Parathyroid adenoma (tissue), 2 donors: Measurements from ENCODE around the gene THOC6.
A peak's percentile ranks its signal among the peaks of the same experiment; 100 is the strongest.

Experiments
- H2AFZ ChIP-seq: fragments of 300-600 bp; sonication (generic); one replicate; pipeline ENCODE4 v1.7.0; 2017; ENCODE audit warnings: antibody characterized with exemption, mild to moderate bottlenecking
- H3K27ac ChIP-seq: fragments of 300-600 bp; sonication (generic); one replicate; pipeline ENCODE4 v1.7.0; 2017
- H3K27me3 ChIP-seq: fragments of 300-600 bp; sonication (generic); one replicate; pipeline ENCODE4 v1.7.0; 2017; ENCODE audit warnings: low read length; ENCODE audit not compliant: control insufficient read depth, insufficient read depth
- H3K36me3 ChIP-seq: fragments of 300-600 bp; sonication (generic); one replicate; pipeline ENCODE4 v1.7.0; 2017; ENCODE audit warnings: low read length; ENCODE audit not compliant: control insufficient read depth, insufficient read depth
- H3K4me1 ChIP-seq: fragments of 300-600 bp; sonication (generic); one replicate; pipeline ENCODE4 v1.7.0; 2017; ENCODE audit warnings: control low read depth
- H3K4me2 ChIP-seq: fragments of 300-600 bp; sonication (generic); one replicate; pipeline ENCODE4 v1.7.0; 2017; ENCODE audit warnings: low read length
- H3K4me3 ChIP-seq: fragments of 300-600 bp; sonication (generic); one replicate; pipeline ENCODE4 v1.7.0; 2017; ENCODE audit warnings: low read depth, low read length
- H3K79me2 ChIP-seq: fragments of 300-600 bp; sonication (generic); one replicate; pipeline ENCODE4 v1.7.0; 2017; ENCODE audit warnings: control low read depth
- H3K9ac ChIP-seq: fragments of 300-600 bp; sonication (generic); one replicate; pipeline ENCODE4 v1.7.0; 2017; ENCODE audit warnings: mild to moderate bottlenecking
- H3K9me3 ChIP-seq: fragments of 300-600 bp; sonication (generic); one replicate; pipeline ENCODE4 v1.7.0; 2017; ENCODE audit warnings: low read length; ENCODE audit not compliant: control insufficient read depth
- CTCF ChIP-seq: fragments of 300-600 bp; sonication (generic); IDR thresholded peaks from one replicate; pipeline ENCODE4 v1.7.0; 2017; ENCODE audit warnings: antibody characterized with exemption, mild to moderate bottlenecking
- donor health status: primary hyperparathyroidism.

The THOC6 gene

GRCh38 chr16:2999929-3000328, 23.9 kb upstream of the THOC6 start:
- no peak for TF ChIP-seq CTCF
- Histone ChIP-seq H3K79me2 (no peaks in the 10 kb centered on the region), H3K9me3 (no peaks in the 10 kb centered on the region), H3K4me3 (no peak overlapping the region), H3K36me3 (no peaks in the 10 kb centered on the region), H2AFZ (no peak overlapping the region), H3K9ac (no peak overlapping the region), H3K4me1 (no peaks in the 10 kb centered on the region), H3K27me3 (no peaks in the 10 kb centered on the region), H3K4me2 (no peak overlapping the region), H3K27ac (no peak overlapping the region)

GRCh38 chr16:3000540-3000939, 23.3 kb upstream of the THOC6 start:
- H2AFZ ChIP-seq: no peak overlapping the region
- H3K9me3 ChIP-seq: no peaks in the 10 kb centered on the region
- H3K4me2 ChIP-seq: no peak overlapping the region
- no peaks in the 10 kb centered on the region for H3K36me3 ChIP-seq
- TF ChIP-seq CTCF: no peak
- no peak overlapping the region for H3K9ac ChIP-seq
- H3K79me2 ChIP-seq: no peaks in the 10 kb centered on the region
- no peak overlapping the region for H3K4me3 ChIP-seq
- H3K27me3 ChIP-seq: no peaks in the 10 kb centered on the region
- H3K27ac ChIP-seq: no peak overlapping the region
- no peaks in the 10 kb centered on the region for H3K4me1 ChIP-seq

GRCh38 chr16:3001316-3001715, 22.5 kb upstream of the THOC6 start:
- no peaks in the 10 kb centered on the region for H3K9me3 ChIP-seq
- no peaks in the 10 kb centered on the region for H3K27me3 ChIP-seq
- no peak overlapping the region for H2AFZ ChIP-seq
- no peak overlapping the region for H3K27ac ChIP-seq
- no peak overlapping the region for H3K9ac ChIP-seq
- H3K4me3 ChIP-seq: no peak overlapping the region
- peaks cover 3% of the 10 kb centered on the region for H3K4me1 ChIP-seq
- no peak for TF ChIP-seq CTCF
- H3K36me3 ChIP-seq: no peaks in the 10 kb centered on the region
- H3K79me2 ChIP-seq: no peaks in the 10 kb centered on the region
- no peak overlapping the region for H3K4me2 ChIP-seq

GRCh38 chr16:3003582-3004270, 20.1 kb upstream of the THOC6 start:
- Histone ChIP-seq H3K27me3 (no peaks in the 10 kb centered on the region), H3K9me3 (no peaks in the 10 kb centered on the region), H3K27ac (no peak overlapping the region), H3K4me3 (peak overlapping the region; percentile 22), H3K79me2 (peaks cover 2% of the 10 kb centered on the region), H3K4me1 (peaks cover 6% of the 10 kb centered on the region), H3K36me3 (no peaks in the 10 kb centered on the region), H2AFZ (peak overlapping the region; percentile 81), H3K4me2 (no peak overlapping the region), H3K9ac (no peak overlapping the region)
- peak; percentile 88 for TF ChIP-seq CTCF

- peaks cover 2% of the 10 kb centered on the region for H3K79me2 ChIP-seq
- H3K9ac ChIP-seq: no peak overlapping the region
- H3K9me3 ChIP-seq: no peaks in the 10 kb centered on the region
- H3K27me3 ChIP-seq: no peaks in the 10 kb centered on the region
- no peak overlapping the region for H3K27ac ChIP-seq
- H3K36me3 ChIP-seq: no peaks in the 10 kb centered on the region
- H2AFZ ChIP-seq: no peak overlapping the region
- peaks cover 12% of the 10 kb centered on the region for H3K4me1 ChIP-seq
- no peak overlapping the region for H3K4me3 ChIP-seq
- no peak overlapping the region for H3K4me2 ChIP-seq
- no peak for TF ChIP-seq CTCF
Measured at GRCh38 chr16:3004319-3004718, 19.5 kb upstream of the THOC6 start.
